NCI-H146 (cell line): ENCODE data around the gene GAPVD1.
"Not testable (repeated sequence)": the region's sequence is repeated elsewhere in the genome, so short reads cannot be mapped to it uniquely, and the experiment has no call there.

Experiments
- DNase-seq: peaks from one replicate; lab custom pipeline; 2025; lab: John Stamatoyannopoulos, UW

The GAPVD1 gene, protein sequence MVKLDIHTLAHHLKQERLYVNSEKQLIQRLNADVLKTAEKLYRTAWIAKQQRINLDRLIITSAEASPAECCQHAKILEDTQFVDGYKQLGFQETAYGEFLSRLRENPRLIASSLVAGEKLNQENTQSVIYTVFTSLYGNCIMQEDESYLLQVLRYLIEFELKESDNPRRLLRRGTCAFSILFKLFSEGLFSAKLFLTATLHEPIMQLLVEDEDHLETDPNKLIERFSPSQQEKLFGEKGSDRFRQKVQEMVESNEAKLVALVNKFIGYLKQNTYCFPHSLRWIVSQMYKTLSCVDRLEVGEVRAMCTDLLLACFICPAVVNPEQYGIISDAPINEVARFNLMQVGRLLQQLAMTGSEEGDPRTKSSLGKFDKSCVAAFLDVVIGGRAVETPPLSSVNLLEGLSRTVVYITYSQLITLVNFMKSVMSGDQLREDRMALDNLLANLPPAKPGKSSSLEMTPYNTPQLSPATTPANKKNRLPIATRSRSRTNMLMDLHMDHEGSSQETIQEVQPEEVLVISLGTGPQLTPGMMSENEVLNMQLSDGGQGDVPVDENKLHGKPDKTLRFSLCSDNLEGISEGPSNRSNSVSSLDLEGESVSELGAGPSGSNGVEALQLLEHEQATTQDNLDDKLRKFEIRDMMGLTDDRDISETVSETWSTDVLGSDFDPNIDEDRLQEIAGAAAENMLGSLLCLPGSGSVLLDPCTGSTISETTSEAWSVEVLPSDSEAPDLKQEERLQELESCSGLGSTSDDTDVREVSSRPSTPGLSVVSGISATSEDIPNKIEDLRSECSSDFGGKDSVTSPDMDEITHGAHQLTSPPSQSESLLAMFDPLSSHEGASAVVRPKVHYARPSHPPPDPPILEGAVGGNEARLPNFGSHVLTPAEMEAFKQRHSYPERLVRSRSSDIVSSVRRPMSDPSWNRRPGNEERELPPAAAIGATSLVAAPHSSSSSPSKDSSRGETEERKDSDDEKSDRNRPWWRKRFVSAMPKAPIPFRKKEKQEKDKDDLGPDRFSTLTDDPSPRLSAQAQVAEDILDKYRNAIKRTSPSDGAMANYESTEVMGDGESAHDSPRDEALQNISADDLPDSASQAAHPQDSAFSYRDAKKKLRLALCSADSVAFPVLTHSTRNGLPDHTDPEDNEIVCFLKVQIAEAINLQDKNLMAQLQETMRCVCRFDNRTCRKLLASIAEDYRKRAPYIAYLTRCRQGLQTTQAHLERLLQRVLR (N-terminal part only)

DNA sequence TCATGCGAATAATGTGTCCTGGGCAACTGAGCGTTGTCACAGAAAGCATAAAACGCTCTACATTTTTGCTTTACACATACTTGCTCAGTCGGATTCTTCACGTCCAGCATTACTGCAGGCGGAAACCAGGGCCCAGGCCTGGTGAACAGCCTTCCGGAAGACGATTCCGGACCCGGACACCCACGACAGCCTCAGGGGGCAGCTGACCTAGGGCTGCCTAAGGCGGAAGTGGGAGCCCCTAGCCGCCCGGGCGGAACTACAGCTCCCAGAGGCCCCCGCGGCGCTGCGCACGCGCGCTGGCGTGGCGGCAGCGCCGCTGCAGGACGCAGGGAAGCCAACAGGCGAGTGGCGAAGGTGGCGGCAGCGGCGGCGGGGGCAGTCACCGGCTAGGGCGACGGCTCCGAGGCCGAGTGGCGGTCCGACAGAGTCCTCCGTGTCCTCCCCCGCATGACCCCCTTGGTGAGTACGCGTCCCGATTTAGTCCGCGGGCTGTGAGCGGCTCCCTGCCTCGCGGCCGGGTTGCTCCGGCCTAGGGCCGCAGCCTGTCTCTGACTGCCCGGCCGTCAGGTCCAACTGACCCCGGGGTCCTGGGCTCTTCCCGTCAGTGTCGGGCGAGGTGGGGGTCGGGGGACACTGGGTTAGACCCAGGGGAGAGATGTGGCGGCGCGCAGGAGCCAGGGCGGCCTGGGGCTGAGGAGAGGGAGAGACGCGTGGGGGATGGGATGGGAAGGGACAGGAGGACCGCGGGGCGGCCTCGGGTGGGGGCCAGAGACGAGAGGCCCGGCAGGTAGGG is at the start of gene GAPVD1:
GAPVD1 (plus strand) TSS at position 326 of the 793 bp plus-strand sequence. CDS start 37,096 bp downstream, outside the sequence.
- DNase-seq: peak; percentile 88

GRCh38 chr9:125214186-125214585 is 47.4 kb upstream of the GAPVD1 start:
- DNase-seq: no peak

GRCh38 chr9:125218621-125219020 is 43.0 kb upstream of the GAPVD1 start:
- DNase-seq: no peak

GRCh38 chr9:125224858-125225257 is 36.8 kb upstream of the GAPVD1 start:
- DNase-seq: not testable (repeated sequence)

DNA sequence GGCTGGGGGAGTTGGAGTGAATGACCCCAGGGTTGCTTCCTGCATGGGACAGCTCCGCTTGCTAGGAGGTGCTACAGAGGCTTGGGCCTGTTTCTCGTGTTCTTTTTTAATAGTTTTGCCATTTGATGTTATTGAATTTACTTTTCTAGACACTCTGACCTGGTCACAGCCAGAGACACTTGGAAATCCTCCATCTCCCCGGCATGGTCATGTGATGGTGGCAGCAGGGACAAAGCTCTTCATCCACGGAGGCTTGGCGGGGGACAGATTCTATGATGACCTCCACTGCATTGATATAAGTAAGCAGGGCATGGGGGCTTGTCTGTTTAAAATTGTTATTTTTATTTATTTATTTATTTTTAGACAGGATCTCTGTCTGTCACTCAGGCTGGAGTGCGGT is 33.9 kb upstream of the GAPVD1 start:
- no peak for DNase-seq

DNA sequence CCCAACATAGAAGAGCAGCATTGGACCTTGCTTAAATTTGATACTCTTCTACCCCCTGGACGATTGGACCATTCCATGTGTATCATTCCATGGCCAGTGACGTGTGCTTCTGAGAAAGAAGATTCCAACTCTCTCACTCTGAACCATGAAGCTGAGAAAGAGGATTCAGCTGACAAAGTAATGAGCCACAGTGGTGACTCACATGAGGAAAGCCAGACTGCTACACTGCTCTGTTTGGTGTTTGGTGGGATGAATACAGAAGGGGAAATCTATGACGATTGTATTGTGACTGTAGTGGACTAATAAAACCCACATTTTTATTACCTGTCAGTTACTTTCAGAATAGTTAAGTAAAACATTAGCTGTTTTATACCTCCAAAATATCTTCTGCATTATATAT is 27.9 kb upstream of the GAPVD1 start:
- DNase-seq: no peak

DNA sequence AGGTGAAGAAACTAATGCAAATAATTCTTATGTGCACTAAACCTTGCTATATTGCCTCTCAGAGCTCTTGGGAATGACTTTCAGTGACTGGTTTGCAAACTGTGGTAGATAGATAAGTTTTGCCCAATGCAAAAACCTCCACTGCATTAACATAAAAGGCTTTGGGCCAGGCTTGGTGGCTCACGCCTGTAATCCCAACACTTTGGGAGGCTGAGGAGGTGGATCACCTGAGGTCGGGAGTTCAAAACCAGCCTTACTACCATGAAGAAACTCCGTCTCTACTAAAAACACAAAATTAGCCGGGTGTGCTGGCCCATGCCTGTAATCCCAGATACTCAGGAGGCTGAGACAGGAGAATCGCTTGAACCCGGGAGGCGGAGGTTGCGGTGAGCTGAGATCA is 27.5 kb upstream of the GAPVD1 start:
- DNase-seq: not testable (repeated sequence)

DNA sequence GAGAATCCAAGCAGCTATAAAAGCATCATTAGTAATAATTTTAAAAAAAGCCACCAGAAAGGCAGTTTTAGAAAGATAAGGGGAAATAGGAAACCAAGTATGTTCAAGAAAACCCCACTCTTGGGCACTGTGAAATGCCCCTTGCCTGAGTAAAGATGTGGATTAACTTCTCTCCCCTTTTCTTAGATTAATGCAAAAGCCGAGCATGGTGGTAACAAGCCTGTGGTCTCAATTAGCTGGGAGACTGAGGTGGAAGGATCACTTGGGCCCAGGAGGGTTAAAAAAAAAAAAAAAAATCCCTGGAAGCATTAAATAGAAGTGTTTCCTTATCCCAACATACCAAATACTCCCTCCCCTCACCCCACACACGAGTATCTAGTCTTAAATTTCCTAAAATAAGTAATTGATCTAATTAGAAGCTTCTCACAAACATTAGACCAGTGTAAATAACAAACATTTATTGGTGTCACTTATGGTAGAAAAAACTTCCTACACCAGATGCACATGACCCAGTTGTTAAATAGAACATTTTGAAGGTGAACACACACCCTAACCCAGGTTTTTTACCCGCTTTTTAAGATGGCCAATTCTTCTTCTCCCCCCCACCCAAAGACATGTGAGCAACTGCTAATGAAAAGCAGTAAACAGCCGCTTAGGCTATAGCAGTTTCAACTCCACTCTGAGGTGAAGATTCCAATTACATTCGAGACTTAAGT is 25.7 kb upstream of the GAPVD1 start:
- DNase-seq: no peak

DNA sequence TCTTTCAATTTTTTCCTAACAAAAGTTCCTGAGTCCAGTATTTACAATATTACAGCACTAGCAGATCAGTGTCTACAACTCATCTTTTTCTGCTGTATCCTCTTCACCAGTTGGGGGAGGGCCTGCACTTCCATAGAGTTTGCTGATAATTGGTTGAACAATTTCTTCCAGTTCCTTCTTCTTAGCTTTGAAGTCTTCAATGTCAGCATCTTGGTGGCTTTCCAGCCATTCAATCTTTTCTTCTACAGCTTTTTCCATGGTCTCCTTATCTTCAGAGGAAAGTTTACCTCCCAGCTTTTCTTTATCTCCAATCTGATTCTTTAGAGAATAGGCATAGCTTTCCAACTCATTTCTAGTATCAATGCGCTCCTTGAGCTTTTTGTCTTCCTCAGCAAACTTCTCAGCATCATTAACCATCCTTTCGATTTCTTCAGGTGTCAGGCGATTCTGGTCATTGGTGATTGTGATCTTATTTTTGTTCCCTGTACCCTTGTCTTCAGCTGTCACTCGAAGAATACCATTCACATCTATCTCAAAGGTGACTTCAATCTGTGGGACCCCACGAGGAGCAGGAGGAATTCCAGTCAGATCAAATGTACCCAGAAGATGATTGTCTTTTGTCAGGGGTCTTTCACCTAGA is 25.0 kb upstream of the GAPVD1 start:
- not testable (repeated sequence) for DNase-seq

DNA sequence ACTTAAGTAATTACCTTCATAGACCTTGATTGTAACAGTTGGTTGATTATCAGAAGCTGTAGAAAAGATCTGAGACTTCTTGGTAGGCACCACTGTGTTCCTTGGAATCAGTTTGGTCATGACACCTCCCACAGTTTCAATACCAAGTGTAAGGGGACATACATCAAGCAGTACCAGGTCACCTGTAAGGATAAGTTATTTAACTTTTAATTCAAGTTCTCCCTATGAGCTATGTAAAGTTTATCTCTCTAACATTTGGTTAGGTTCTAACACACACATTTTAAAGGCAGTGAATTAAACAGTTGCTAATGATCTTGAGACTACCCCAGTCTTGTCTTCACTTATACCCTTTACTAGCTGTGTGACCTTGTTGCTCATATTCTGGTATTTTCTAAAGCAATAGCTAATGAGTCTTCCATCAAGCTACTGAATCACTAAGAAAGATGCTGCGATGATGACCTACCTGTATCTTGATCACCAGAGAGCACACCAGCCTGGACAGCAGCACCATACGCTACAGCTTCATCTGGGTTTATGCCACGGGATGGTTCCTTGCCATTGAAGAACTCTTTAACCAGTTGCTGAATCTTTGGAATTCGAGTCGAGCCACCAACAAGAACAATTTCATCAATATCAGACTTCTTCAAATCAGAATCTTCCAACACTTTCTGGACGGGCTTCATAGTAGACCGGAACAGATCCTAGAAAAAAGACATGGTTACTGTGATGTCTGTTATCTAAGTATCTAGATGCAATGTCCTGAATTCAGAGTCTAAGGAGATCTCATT is 23.3 kb upstream of the GAPVD1 start:
- no peak for DNase-seq

GRCh38 chr9:125238915-125239446 is 22.6 kb upstream of the GAPVD1 start:
- no peak for DNase-seq

- DNase-seq: no peak
Measured at GRCh38 chr9:125239631-125240597, 21.7 kb upstream of the GAPVD1 start.

- DNase-seq: peak; percentile 37
Measured at GRCh38 chr9:125240649-125240999, 21.0 kb upstream of the GAPVD1 start.

- DNase-seq: peak; percentile 98
Measured at GRCh38 chr9:125241000-125241862, 20.4 kb upstream of the GAPVD1 start, which contains the start of gene HSPA5. Gene HSPA5, minus strand, starts transcription at chr9:125241343. Its CDS starts 217 bp downstream, at chr9:125241126.

GRCh38 chr9:125241863-125242739 is 19.5 kb upstream of the GAPVD1 start:
- peak; percentile 19 for DNase-seq

DNA sequence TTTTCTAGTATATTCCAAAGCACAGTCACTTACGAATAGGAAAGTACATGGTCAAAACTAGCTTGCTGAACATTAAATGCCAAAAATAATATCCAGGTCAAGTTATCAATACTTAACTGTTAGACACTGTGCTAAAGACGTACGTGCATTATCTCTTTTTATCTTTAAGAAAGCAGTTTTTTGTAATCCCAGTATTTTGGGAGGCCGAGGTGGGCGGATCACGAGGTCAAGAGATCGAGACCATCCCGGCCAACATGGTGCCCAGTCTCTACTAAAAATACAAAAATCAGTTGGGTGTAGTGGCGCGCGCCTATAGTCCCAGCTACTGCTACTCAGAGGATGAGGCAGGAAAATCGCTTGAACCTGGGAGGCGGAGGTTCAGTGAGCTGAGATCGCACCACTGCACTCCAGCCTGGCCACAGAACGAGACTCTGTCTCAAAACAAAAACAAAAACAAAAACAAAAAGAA is 17.8 kb upstream of the GAPVD1 start:
- no peak for DNase-seq
